A172 (cell line): ENCODE data around the gene GPATCH3. TPM values are rescaled to one million over a fixed set of nuclear protein-coding genes. Genes with fewer than 3 reads are reported as not detected.
"Not testable (repeated sequence)": the region's sequence is repeated elsewhere in the genome, so short reads cannot be mapped to it uniquely, and the experiment has no call there.

Experiments
- DNase-seq: peaks from one replicate; pipeline ENCODE4 v3.0.0-alpha.2; 2015; ENCODE audit warnings: low spot score
- total RNA-seq: library from RNA; depleted of rRNA; stranded (reverse); fragments of >200 nt; shearing (Covaris generic); gene quantifications from 2 replicates; pipeline ENCODE4 v1.2.3, GENCODE V29; 2014; rRNA removed

Gene GPATCH3
- 5.0 and 5.9 TPM in 2 replicates for total RNA-seq

- peak; percentile 81 for DNase-seq
Measured at GRCh38 chr1:26900001-26900814, at the start of gene GPATCH3. Gene GPATCH3 (minus strand): TSS chr1:26900467. CDS start chr1:26900442, 25 bp downstream.

- DNase-seq: peak; percentile 33
Measured at GRCh38 chr1:26949926-26950319, 49.7 kb upstream of the GPATCH3 start.

- DNase-seq: no peak
Measured at GRCh38 chr1:26949266-26949925, 49.1 kb upstream of the GPATCH3 start.

GRCh38 chr1:26948725-26949057 is 48.4 kb upstream of the GPATCH3 start:
- not testable (repeated sequence) for DNase-seq

GRCh38 chr1:26946270-26946669 is 46.0 kb upstream of the GPATCH3 start:
- no peak for DNase-seq

GRCh38 chr1:26945728-26946127 is 45.5 kb upstream of the GPATCH3 start:
- no peak for DNase-seq

- no peak for DNase-seq
Measured at GRCh38 chr1:26945138-26945537, 44.9 kb upstream of the GPATCH3 start.

GRCh38 chr1:26942656-26943055 is 42.4 kb upstream of the GPATCH3 start:
- DNase-seq: no peak

GRCh38 chr1:26941311-26941710 is 41.0 kb upstream of the GPATCH3 start:
- no peak for DNase-seq

GRCh38 chr1:26938659-26939025 is 38.4 kb upstream of the GPATCH3 start:
- DNase-seq: no peak

- DNase-seq: no peak
Measured at GRCh38 chr1:26938004-26938658, 37.9 kb upstream of the GPATCH3 start.

GRCh38 chr1:26936823-26937222 is 36.6 kb upstream of the GPATCH3 start:
- no peak for DNase-seq

- DNase-seq: no peak
Measured at GRCh38 chr1:26932531-26932930, 32.3 kb upstream of the GPATCH3 start.

GRCh38 chr1:26923711-26924110 is 23.4 kb upstream of the GPATCH3 start:
- DNase-seq: peak; percentile 54

GRCh38 chr1:26922901-26923300 is 22.6 kb upstream of the GPATCH3 start:
- DNase-seq: no peak

GRCh38 chr1:26922431-26922729 is 22.1 kb upstream of the GPATCH3 start:
- DNase-seq: no peak

GRCh38 chr1:26921540-26922430 is 21.5 kb upstream of the GPATCH3 start, which contains the start of gene NUDC:
Gene NUDC (plus strand): TSS chr1:26921743. CDS start chr1:26921849, 106 bp downstream.
- DNase-seq: peak; percentile 85

- DNase-seq: no peak
Measured at GRCh38 chr1:26921126-26921539, 20.9 kb upstream of the GPATCH3 start.

- no peak for DNase-seq
Measured at GRCh38 chr1:26915204-26915842, 15.1 kb upstream of the GPATCH3 start.

- peak; percentile 33 for DNase-seq
Measured at GRCh38 chr1:26913754-26914619, 13.7 kb upstream of the GPATCH3 start, which contains the start of gene NR0B2. Gene NR0B2 (minus strand): TSS chr1:26913975. CDS start chr1:26913940, 35 bp downstream.
